ENCODE data around the gene USP25. TPM values are rescaled to one million over a fixed set of nuclear protein-coding genes. Genes with fewer than 3 reads are reported as not detected.
A peak's percentile ranks its signal among the peaks of the same experiment; 100 is the strongest.

USP25 gene
- total and polyA plus RNA-seq, 5 experiments from 2014 or later, result 8.9 to 83.2 (median 32.8) TPM

- POLR2A ChIA-PET, result no interaction called here
- Mint-ChIP-seq H3K27ac (peak overlapping the region in 4 of 10 donors; percentile 60 to 85 (median 67)), H3K36me3 (peaks cover 0 to 46% (median 10%) of the 10 kb centered on the region in 3 donors), H3K4me3 (peak overlapping the region in 4 of 10 donors; percentile 8 to 54 (median 32)), H3K4me1 (peaks cover 15 to 43% (median 38%) of the 10 kb centered on the region in 4 donors), H3K27me3 (no peaks in the 10 kb centered on the region), H3K9me3 (no peaks in the 10 kb centered on the region)
- DNase-seq (no peak), ATAC-seq (no peak)
Observed at GRCh38 chr21:15825700-15826099, 95.9 kb downstream of the USP25 start.

DNA sequence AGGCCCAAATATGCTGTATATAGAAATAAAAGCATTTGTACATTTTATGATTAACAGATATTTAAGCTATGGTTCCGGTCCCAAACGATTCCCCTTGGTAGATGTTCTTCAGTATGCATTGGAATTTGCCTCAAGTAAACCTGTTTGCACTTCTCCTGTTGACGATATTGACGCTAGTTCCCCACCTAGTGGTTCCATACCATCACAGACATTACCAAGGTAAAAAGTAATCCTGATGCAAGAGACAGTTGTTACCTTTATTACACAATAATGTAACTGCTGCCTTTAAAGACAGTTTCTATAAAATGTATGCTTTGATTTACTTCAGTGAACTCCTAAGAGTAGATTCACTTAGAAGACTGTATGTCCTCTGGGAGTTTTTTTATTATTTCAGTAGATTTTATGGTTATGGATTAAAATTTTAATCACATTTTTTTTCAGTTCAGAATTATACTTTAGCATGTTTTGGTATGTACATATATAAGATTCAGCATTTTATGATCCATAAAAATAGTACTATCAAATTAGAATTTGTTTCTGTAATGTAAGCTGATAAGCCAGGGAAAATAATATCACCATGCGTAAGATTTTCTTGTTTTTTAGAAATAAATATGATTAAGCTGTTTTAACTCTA, 96.5 kb downstream of the USP25 start:
- Mint-ChIP-seq H3K9me3 (no peaks in the 10 kb centered on the region), H3K4me3 (peak overlapping the region in 4 of 10 donors; percentile 8 to 54 (median 15)), H3K27ac (peak overlapping the region in 5 of 10 donors; percentile 4 to 76 (median 11)), H3K4me1 (peaks cover 15 to 45% (median 38%) of the 10 kb centered on the region in 4 donors), H3K36me3 (peaks cover 0 to 51% (median 14%) of the 10 kb centered on the region in 3 donors), H3K27me3 (no peaks in the 10 kb centered on the region)
- DNase-seq (peak in 9 of 10 donors; percentile 3 to 63 (median 30)), ATAC-seq (peak; percentile 61 to 69)
- POLR2A ChIA-PET, result no interaction called here

DNA sequence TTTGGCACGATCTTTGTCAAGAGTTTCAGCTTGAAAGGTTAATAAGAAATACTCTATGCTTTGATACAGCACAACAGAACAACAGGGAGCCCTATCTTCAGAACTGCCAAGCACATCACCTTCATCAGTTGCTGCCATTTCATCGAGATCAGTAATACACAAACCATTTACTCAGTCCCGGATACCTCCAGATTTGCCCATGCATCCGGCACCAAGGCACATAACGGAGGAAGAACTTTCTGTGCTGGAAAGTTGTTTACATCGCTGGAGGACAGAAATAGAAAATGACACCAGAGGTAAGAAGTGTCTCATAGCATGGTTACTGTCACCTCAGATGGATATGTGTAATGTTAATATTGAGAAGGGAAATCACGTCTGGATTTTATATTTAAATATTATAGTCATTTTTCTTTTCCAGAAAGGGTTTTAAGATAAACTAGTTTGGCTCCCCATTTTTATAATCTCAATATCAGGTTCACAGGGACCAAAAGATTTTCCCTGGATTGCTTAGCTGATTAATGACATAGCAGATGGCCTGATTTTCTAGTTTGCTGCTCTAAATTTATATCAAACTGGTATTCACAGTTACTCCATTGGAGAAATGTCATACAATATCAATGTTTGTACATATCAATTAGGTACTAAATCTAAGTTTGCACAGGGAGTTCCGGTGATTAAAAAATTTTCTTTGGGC, 97.3 kb downstream of the USP25 start:
- H3K27me3 Mint-ChIP-seq, result no peaks in the 10 kb centered on the region
- ATAC-seq (no peak), DNase-seq (no peak)
- H3K4me3 Mint-ChIP-seq, result no peak overlapping the region
- H3K27ac Mint-ChIP-seq, result no peak overlapping the region
- POLR2A ChIA-PET, result no interaction called here
- no peaks in the 10 kb centered on the region for H3K9me3 Mint-ChIP-seq
- H3K4me1 Mint-ChIP-seq, result peaks cover 18 to 47% (median 36%) of the 10 kb centered on the region in 4 donors
- peaks cover 3 to 55% (median 21%) of the 10 kb centered on the region in 3 donors for H3K36me3 Mint-ChIP-seq

- H3K27me3 Mint-ChIP-seq, result no peaks in the 10 kb centered on the region
- H3K27ac Mint-ChIP-seq, result peak overlapping the region in 1 of 10 donors; percentile 31
- ATAC-seq (no peak), DNase-seq (no peak)
- POLR2A ChIA-PET, result no interaction called here
- H3K4me1 Mint-ChIP-seq, result peaks cover 0 to 19% (median 10%) of the 10 kb centered on the region in 4 donors
- H3K4me3 Mint-ChIP-seq, result no peak overlapping the region
- H3K36me3 Mint-ChIP-seq, result peaks cover 5 to 80% (median 29%) of the 10 kb centered on the region in 3 donors
- no peaks in the 10 kb centered on the region for H3K9me3 Mint-ChIP-seq
Observed at GRCh38 chr21:15831497-15831896, 101.7 kb downstream of the USP25 start.

DNA sequence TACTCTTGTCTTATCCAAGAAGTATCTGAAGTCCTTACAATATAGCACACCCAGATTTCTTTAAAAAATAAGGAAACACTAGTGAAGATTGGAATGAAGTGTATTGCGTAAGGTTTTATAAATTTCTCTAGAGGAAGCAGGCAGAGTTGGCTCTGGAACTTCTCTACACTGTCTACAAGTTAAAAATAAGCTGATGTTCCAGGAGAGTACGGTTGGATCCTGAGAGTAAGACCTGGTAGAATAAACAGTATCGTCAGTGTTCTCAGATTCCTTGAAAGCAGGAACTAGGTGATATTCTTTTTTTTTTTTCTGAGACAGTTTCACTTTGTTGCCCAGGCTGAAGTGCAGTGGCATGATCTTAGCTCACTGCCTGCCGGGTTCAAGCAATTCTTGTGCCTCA, 107.9 kb downstream of the USP25 start:
- H3K27ac Mint-ChIP-seq, result peak overlapping the region in 1 of 10 donors; percentile 20
- POLR2A ChIA-PET, result no interaction called here
- peaks cover 0 to 46% (median 22%) of the 10 kb centered on the region in 3 donors for H3K36me3 Mint-ChIP-seq
- peaks cover 0 to 2% (median 0%) of the 10 kb centered on the region in 4 donors for H3K4me1 Mint-ChIP-seq
- no peak for DNase-seq
- no peak overlapping the region for H3K4me3 Mint-ChIP-seq
- H3K9me3 Mint-ChIP-seq, result no peaks in the 10 kb centered on the region
- ATAC-seq, result no peak
- H3K27me3 Mint-ChIP-seq, result no peaks in the 10 kb centered on the region

DNA sequence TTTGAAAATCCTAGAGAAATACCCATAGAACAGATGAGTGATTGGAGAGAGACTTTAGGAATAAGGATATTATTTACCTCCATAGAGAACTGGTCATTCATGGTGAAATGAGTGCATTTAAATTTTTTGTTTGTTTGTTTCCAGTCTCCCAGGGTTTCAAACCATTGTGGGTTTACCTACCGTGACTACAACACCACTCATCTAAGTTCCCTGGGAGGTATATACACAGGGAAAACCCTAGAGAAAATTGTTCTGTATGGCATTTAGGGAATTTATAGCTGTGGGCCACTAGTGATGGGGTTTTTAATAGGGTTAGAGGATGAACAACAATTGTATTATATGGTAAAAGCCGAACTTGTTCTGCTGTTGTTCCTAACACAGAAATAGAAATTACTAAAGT, 109.2 kb downstream of the USP25 start:
- peaks cover 0 to 2% (median 0%) of the 10 kb centered on the region in 4 donors for H3K4me1 Mint-ChIP-seq
- H3K4me3 Mint-ChIP-seq, result no peak overlapping the region
- DNase-seq, result no peak
- no peaks in the 10 kb centered on the region for H3K27me3 Mint-ChIP-seq
- H3K9me3 Mint-ChIP-seq, result no peaks in the 10 kb centered on the region
- POLR2A ChIA-PET, result no interaction called here
- peaks cover 0 to 45% (median 25%) of the 10 kb centered on the region in 3 donors for H3K36me3 Mint-ChIP-seq
- no peak for ATAC-seq
- H3K27ac Mint-ChIP-seq, result peak overlapping the region in 1 of 10 donors; percentile 3

GRCh38 chr21:15839601-15840000, 109.8 kb downstream of the USP25 start:
- Mint-ChIP-seq H3K27ac (no peak overlapping the region), H3K4me1 (peaks cover 0 to 2% (median 0%) of the 10 kb centered on the region in 4 donors), H3K4me3 (no peak overlapping the region), H3K27me3 (no peaks in the 10 kb centered on the region), H3K9me3 (no peaks in the 10 kb centered on the region), H3K36me3 (peaks cover 0 to 40% (median 21%) of the 10 kb centered on the region in 3 donors)
- DNase-seq (no peak), ATAC-seq (no peak)
- POLR2A ChIA-PET, result no interaction called here

- no peak for ATAC-seq
- Mint-ChIP-seq H3K9me3 (no peaks in the 10 kb centered on the region), H3K4me1 (peaks cover 0 to 2% (median 0%) of the 10 kb centered on the region in 4 donors), H3K27ac (no peak overlapping the region), H3K27me3 (no peaks in the 10 kb centered on the region), H3K4me3 (no peak overlapping the region), H3K36me3 (peaks cover 0 to 37% (median 18%) of the 10 kb centered on the region in 3 donors)
- POLR2A ChIA-PET, result no interaction called here
- no peak for DNase-seq
Observed at GRCh38 chr21:15840406-15840805, 110.6 kb downstream of the USP25 start.

GRCh38 chr21:15841856-15842564, 112.2 kb downstream of the USP25 start:
- peaks cover 0 to 36% (median 18%) of the 10 kb centered on the region in 3 donors for H3K36me3 Mint-ChIP-seq
- ATAC-seq, result no peak
- no peak overlapping the region for H3K27ac Mint-ChIP-seq
- POLR2A ChIA-PET, result no interaction called here
- H3K4me1 Mint-ChIP-seq, result peaks cover 0 to 2% (median 0%) of the 10 kb centered on the region in 4 donors
- no peak for DNase-seq
- H3K27me3 Mint-ChIP-seq, result no peaks in the 10 kb centered on the region
- H3K9me3 Mint-ChIP-seq, result no peaks in the 10 kb centered on the region
- H3K4me3 Mint-ChIP-seq, result no peak overlapping the region

DNA sequence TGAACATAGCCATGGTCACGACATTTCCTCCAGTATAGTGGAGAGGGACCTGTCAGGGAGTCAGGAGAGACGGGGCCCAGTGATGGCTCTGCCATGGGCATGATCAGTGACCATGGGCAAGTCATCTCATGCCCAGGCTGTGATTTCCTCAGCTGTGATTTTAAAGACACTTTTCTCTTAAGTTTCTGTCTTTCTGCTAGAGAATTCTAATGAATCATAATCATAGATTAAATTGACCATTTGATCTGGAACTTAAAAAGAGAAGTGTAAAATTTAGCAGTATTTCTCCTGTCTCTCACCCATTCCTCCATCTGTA, 112.7 kb downstream of the USP25 start:
- POLR2A ChIA-PET, result no interaction called here
- no peak for ATAC-seq
- no peak overlapping the region for H3K27ac Mint-ChIP-seq
- peaks cover 0 to under 1% (median 0%) of the 10 kb centered on the region in 4 donors for H3K4me1 Mint-ChIP-seq
- H3K36me3 Mint-ChIP-seq, result peaks cover 0 to 33% (median 18%) of the 10 kb centered on the region in 3 donors
- H3K27me3 Mint-ChIP-seq, result no peaks in the 10 kb centered on the region
- H3K9me3 Mint-ChIP-seq, result no peaks in the 10 kb centered on the region
- H3K4me3 Mint-ChIP-seq, result no peak overlapping the region
- DNase-seq, result no peak

GRCh38 chr21:15843766-15844165, 114.0 kb downstream of the USP25 start:
- Mint-ChIP-seq H3K9me3 (no peaks in the 10 kb centered on the region), H3K4me3 (no peak overlapping the region), H3K4me1 (no peaks in the 10 kb centered on the region), H3K27ac (no peak overlapping the region), H3K27me3 (no peaks in the 10 kb centered on the region), H3K36me3 (peaks cover 0 to 30% (median 16%) of the 10 kb centered on the region in 3 donors)
- ATAC-seq (no peak), DNase-seq (no peak)
- POLR2A ChIA-PET, result no interaction called here

DNA sequence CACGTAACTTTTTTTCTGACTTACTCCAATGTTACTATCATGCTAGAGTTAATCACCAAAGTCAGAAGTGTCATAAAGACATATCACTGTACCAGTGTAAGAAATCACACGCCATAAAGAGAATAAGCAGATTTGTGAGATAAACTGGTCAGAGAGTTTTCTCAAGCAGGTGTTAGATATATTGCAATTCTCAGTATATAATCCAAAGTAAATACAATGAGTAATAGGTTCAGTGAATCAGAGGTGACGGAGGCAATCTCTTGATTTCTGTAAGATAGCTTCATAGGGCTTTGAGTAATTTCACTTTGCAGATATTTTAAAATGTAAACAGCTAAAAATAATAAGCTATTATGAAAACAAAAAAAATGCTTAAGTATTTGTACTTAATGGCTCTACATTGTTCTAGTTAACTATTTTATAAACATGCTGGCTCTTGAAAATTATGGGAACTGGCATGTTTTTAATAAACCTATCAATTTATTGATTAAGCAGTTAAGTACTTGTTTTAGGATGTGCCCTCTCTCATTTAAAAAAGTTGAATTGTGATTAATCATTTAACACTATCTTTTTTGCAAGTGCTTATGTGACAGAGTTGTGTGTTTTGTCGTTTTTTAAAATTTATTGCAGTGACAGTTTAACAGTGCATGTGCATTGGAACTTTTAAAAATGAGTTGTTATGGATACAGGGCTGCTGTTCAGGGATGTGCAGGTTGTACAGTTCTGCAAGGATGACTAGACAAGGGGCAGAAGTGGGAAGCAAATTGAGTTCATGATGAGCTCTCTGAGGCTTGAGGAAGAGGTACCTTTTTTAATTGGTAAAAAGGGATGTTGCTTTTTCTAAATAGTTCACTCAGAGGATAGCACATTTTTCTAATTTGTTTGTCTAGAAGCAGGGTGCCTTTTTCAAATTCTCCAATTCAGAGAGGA, 119.1 kb downstream of the USP25 start:
- POLR2A ChIA-PET, result no interaction called here
- H3K4me3 Mint-ChIP-seq, result no peak overlapping the region
- peak overlapping the region in 2 of 10 donors; percentile 22 to 29 for H3K27ac Mint-ChIP-seq
- H3K9me3 Mint-ChIP-seq, result no peaks in the 10 kb centered on the region
- ATAC-seq (no peak), DNase-seq (no peak)
- peaks cover 0 to 43% (median 6%) of the 10 kb centered on the region in 3 donors for H3K36me3 Mint-ChIP-seq
- H3K27me3 Mint-ChIP-seq, result no peaks in the 10 kb centered on the region
- H3K4me1 Mint-ChIP-seq, result peaks cover 0 to 3% (median under 1%) of the 10 kb centered on the region in 4 donors

All from naive thymus-derived CD8-positive, alpha-beta T cell (primary cell).